HEK293 (cell line): ENCODE data around the gene CCDC146.

Experiments
- CTCF ChIA-PET: fragments of 350-600 bp; formaldehyde crosslinking; extraction: SDS; loops from one replicate; lab custom pipeline; 2021; ENCODE audit warnings: antibody characterized with exemption; lab: Yijun Ruan, JAX
- POLR2A ChIA-PET: fragments of 300-600 bp; formaldehyde crosslinking; extraction: SDS; loops from one replicate; lab custom pipeline; 2020; ENCODE audit warnings: antibody characterized with exemption, inconsistent platforms; lab: Yijun Ruan, JAX
- H3K27ac ChIP-seq: fragments of 200-500 bp; sonication (Bioruptor generic); 2 replicates; pipeline ENCODE4 v1.5.1; 2014; ENCODE audit warnings: low read depth, low read length, control low read depth, inconsistent platforms; ENCODE audit errors: extremely low read depth
- H3K36me3 ChIP-seq, 2 experiments: fragments of 200-500 bp in 1 of 2; sonication (Bioruptor generic) in 1 of 2; 1 replicate in 1 of 2; 2 replicates in 1 of 2; pipeline ENCODE4 v1.5.1; 2014 to 2017; ENCODE audit warnings: inconsistent platforms in 2 of 2, low read length in 2 of 2; ENCODE audit not compliant: control insufficient read depth in 2 of 2, insufficient read depth in 1 of 2
- H3K4me1 ChIP-seq: fragments of 200-500 bp; sonication (Bioruptor generic); 2 replicates; pipeline ENCODE4 v1.5.1; 2014; ENCODE audit warnings: mild to moderate bottlenecking, low read length, inconsistent platforms; ENCODE audit not compliant: control insufficient read depth, insufficient read depth
- H3K4me3 ChIP-seq: 2 replicates; pipeline ENCODE4 v1.5.1; 2011; ENCODE audit warnings: low read depth, mild to moderate bottlenecking, control low read depth, low read length, moderate library complexity
- H3K9me3 ChIP-seq: fragments of 200-500 bp; sonication (Bioruptor generic); 2 replicates; pipeline ENCODE4 v1.5.1; 2014; ENCODE audit warnings: low read depth, low read length, inconsistent platforms; ENCODE audit not compliant: control insufficient read depth, insufficient read depth
- KLF8 ChIP-seq: fragments of 450-650 bp; formaldehyde crosslinking; IDR thresholded peaks from 2 replicates; pipeline ENCODE4 v1.5.1; 2016; ENCODE audit warnings: missing biosample characterization, missing genetic modification characterization
- SCRT2 ChIP-seq: fragments of 450-650 bp; formaldehyde crosslinking; IDR thresholded peaks from 2 replicates; pipeline ENCODE4 v1.5.1; 2016; ENCODE audit warnings: missing biosample characterization, missing genetic modification characterization
- SETDB1 ChIP-seq: IDR thresholded peaks from one replicate; pipeline ENCODE4 v1.6.1; 2017; ENCODE audit warnings: mild to moderate bottlenecking, low read length, moderate library complexity, mixed read lengths; ENCODE audit not compliant: insufficient read length
- SP7 ChIP-seq: fragments of 450-650 bp; formaldehyde crosslinking; IDR thresholded peaks from 2 replicates; pipeline ENCODE4 v1.5.1; 2016; ENCODE audit warnings: missing biosample characterization, missing genetic modification characterization
- TCF7L2 ChIP-seq: IDR thresholded peaks from 2 replicates; pipeline ENCODE4 v1.6.1; 2011; ENCODE audit warnings: low read depth, mild to moderate bottlenecking, inconsistent platforms, low read length, moderate library complexity, borderline replicate concordance
- ZFP41 ChIP-seq: fragments of 450-650 bp; formaldehyde crosslinking; IDR thresholded peaks from 2 replicates; pipeline ENCODE4 v1.5.1; 2016; ENCODE audit warnings: missing biosample characterization, missing genetic modification characterization, borderline replicate concordance
- ZNF114 ChIP-seq: fragments of 450-650 bp; formaldehyde crosslinking; IDR thresholded peaks from 2 replicates; pipeline ENCODE4 v1.5.0; 2017; ENCODE audit warnings: missing biosample characterization, missing genetic modification characterization
- ZNF214 ChIP-seq: fragments of 450-650 bp; formaldehyde crosslinking; IDR thresholded peaks from 2 replicates; pipeline ENCODE4 v1.5.1; 2017; ENCODE audit warnings: missing biosample characterization, mild to moderate bottlenecking, missing genetic modification characterization, borderline replicate concordance
- ZNF280C ChIP-seq: fragments of 450-650 bp; formaldehyde crosslinking; IDR thresholded peaks from 2 replicates; pipeline ENCODE4 v1.5.1; 2016; ENCODE audit warnings: missing biosample characterization, missing genetic modification characterization
- ZNF311 ChIP-seq: fragments of 450-650 bp; formaldehyde crosslinking; IDR thresholded peaks from 2 replicates; pipeline ENCODE4 v1.5.1; 2017; ENCODE audit warnings: missing biosample characterization, missing genetic modification characterization, borderline replicate concordance
- ZNF362 ChIP-seq: fragments of 450-650 bp; formaldehyde crosslinking; IDR thresholded peaks from 2 replicates; pipeline ENCODE4 v1.5.1; 2016; ENCODE audit warnings: missing biosample characterization, missing genetic modification characterization
- ZNF510 ChIP-seq: fragments of 450-650 bp; formaldehyde crosslinking; IDR thresholded peaks from 2 replicates; pipeline ENCODE4 v1.5.1; 2018; ENCODE audit warnings: mild to moderate bottlenecking, missing genetic modification characterization, missing biosample characterization; ENCODE audit not compliant: insufficient replicate concordance
- ZNF521 ChIP-seq: fragments of 450-650 bp; formaldehyde crosslinking; IDR thresholded peaks from 2 replicates; pipeline ENCODE4 v1.5.1; 2017; ENCODE audit warnings: missing biosample characterization, mild to moderate bottlenecking, missing genetic modification characterization
- ZNF544 ChIP-seq: fragments of 450-650 bp; formaldehyde crosslinking; IDR thresholded peaks from 2 replicates; pipeline ENCODE4 v1.5.0; 2017; ENCODE audit warnings: missing biosample characterization, missing genetic modification characterization
- ZNF664 ChIP-seq: fragments of 450-650 bp; formaldehyde crosslinking; IDR thresholded peaks from 2 replicates; pipeline ENCODE4 v1.5.1; 2016; ENCODE audit warnings: missing biosample characterization, missing genetic modification characterization
- ZNF768 ChIP-seq: fragments of 450-650 bp; formaldehyde crosslinking; IDR thresholded peaks from 2 replicates; pipeline ENCODE4 v1.5.1; 2018; ENCODE audit warnings: missing biosample characterization, mild to moderate bottlenecking, missing genetic modification characterization
- ZNF792 ChIP-seq: fragments of 450-650 bp; formaldehyde crosslinking; IDR thresholded peaks from 2 replicates; pipeline ENCODE4 v1.5.1; 2016; ENCODE audit warnings: missing biosample characterization, missing genetic modification characterization
- ZNF830 ChIP-seq: fragments of 450-650 bp; IDR thresholded peaks from 2 replicates; pipeline ENCODE4 v1.5.0; 2018; ENCODE audit warnings: missing biosample characterization, missing genetic modification characterization, low read depth, mild to moderate bottlenecking, moderate library complexity
- ZNF843 ChIP-seq: fragments of 450-650 bp; formaldehyde crosslinking; IDR thresholded peaks from 2 replicates; pipeline ENCODE4 v1.5.1; 2016; ENCODE audit warnings: missing biosample characterization, missing genetic modification characterization
- ZSCAN5A ChIP-seq: fragments of 450-650 bp; formaldehyde crosslinking; IDR thresholded peaks from 2 replicates; pipeline ENCODE4 v1.5.1; 2016; ENCODE audit warnings: missing biosample characterization, missing genetic modification characterization

CCDC146 gene

GRCh38 chr7:77258014-77258413, 135.6 kb downstream of the CCDC146 start:
- H3K4me1 ChIP-seq = no peaks in the 10 kb centered on the region
- H3K4me3 ChIP-seq = no peak overlapping the region
- H3K36me3 ChIP-seq = no peaks in the 10 kb centered on the region
- TF ChIP-seq ZNF311 = no peak
- no peak for TF ChIP-seq ZNF792 (tag by site-specific recombination)
- TF ChIP-seq SCRT2 (tag by site-specific recombination) = peak; percentile 37; the same call in 1 of the 2 replicates
- no peak for TF ChIP-seq ZNF544 (tag by site-specific recombination)
- POLR2A ChIA-PET = no interaction called here
- H3K27ac ChIP-seq = no peak overlapping the region
- H3K9me3 ChIP-seq = no peaks in the 10 kb centered on the region
- CTCF ChIA-PET = interaction anchor here (0.7 to 2.0 kb wide), 3 partner anchors 10 to 74 kb away, joined by 3 to 13 read pairs (median 5); no protein-coding TSS in a partner anchor

- CTCF ChIA-PET = interaction anchor here (2.0 kb wide), 1 partner anchor 11 kb away, joined by 13 read pairs; no protein-coding TSS in a partner anchor
- no peak overlapping the region for H3K4me3 ChIP-seq
- no peak overlapping the region for H3K27ac ChIP-seq
- POLR2A ChIA-PET = no interaction called here
- H3K9me3 ChIP-seq = no peaks in the 10 kb centered on the region
- TF ChIP-seq TCF7L2 (no peak), ZFP41 (tag by site-specific recombination) (no peak), ZNF280C (tag by site-specific recombination) (no peak), ZSCAN5A (tag by site-specific recombination) (no peak), ZNF311 (no peak), ZNF544 (tag by site-specific recombination) (no peak), SP7 (tag by site-specific recombination) (no peak), ZNF792 (tag by site-specific recombination) (no peak), ZNF830 (tag by site-specific recombination) (no peak), ZNF214 (no peak), ZNF768 (tag by site-specific recombination) (no peak), KLF8 (tag by site-specific recombination) (no peak), ZNF843 (tag by site-specific recombination) (no peak), ZNF664 (tag by site-specific recombination) (no peak), ZNF362 (tag by site-specific recombination) (no peak), ZNF521 (no peak), SETDB1 (no peak), ZNF114 (tag by site-specific recombination) (no peak), ZNF510 (tag by site-specific recombination) (no peak)
- no peaks in the 10 kb centered on the region for H3K4me1 ChIP-seq
- H3K36me3 ChIP-seq = no peaks in the 10 kb centered on the region
These were observed 136.2 kb downstream of the CCDC146 start for GRCh38 chr7:77258593-77258992.
